Measurements from ENCODE around the gene OMP.

Gene OMP

DNA sequence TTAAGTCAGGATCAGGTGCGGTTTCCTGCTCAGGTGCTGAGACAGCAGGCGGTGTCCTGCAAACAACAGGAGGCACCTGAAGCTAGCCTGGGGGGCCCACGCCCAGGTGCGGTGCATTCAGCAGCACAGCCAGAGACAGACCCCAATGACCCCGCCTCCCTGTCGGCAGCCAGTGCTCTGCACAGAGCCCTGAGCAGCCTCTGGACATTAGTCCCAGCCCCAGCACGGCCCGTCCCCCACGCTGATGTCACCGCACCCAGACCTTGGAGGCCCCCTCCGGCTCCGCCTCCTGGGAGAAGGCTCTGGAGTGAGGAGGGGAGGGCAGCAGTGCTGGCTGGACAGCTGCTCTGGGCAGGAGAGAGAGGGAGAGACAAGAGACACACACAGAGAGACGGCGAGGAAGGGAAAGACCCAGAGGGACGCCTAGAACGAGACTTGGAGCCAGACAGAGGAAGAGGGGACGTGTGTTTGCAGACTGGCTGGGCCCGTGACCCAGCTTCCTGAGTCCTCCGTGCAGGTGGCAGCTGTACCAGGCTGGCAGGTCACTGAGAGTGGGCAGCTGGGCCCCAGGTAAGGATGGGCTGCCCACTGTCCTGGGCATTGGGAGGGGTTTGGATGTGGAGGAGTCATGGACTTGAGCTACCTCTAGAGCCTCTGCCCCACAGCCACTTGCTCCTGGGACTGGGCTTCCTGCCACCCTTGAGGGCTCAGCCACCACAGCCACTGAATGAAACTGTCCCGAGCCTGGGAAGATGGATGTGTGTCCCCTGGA lies 25.5 kb downstream of the OMP start, which contains the start of gene MYO7A:
Gene MYO7A (plus strand): TSS at position 327 of the 772 bp plus-strand sequence. CDS start 2,389 bp downstream, outside the sequence.
- TF ChIP-seq, protein P1, sequence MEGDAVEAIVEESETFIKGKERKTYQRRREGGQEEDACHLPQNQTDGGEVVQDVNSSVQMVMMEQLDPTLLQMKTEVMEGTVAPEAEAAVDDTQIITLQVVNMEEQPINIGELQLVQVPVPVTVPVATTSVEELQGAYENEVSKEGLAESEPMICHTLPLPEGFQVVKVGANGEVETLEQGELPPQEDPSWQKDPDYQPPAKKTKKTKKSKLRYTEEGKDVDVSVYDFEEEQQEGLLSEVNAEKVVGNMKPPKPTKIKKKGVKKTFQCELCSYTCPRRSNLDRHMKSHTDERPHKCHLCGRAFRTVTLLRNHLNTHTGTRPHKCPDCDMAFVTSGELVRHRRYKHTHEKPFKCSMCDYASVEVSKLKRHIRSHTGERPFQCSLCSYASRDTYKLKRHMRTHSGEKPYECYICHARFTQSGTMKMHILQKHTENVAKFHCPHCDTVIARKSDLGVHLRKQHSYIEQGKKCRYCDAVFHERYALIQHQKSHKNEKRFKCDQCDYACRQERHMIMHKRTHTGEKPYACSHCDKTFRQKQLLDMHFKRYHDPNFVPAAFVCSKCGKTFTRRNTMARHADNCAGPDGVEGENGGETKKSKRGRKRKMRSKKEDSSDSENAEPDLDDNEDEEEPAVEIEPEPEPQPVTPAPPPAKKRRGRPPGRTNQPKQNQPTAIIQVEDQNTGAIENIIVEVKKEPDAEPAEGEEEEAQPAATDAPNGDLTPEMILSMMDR (IDR thresholded peaks at IDR 0.05; ENCODE audit: borderline replicate concordance, insufficient read depth, low read depth, low read length), result no peak
- H3K4me3 ChIP-seq (ENCODE audit: low read depth, low read length), result peak within 1 kb of the TSS; percentile 17

DNA sequence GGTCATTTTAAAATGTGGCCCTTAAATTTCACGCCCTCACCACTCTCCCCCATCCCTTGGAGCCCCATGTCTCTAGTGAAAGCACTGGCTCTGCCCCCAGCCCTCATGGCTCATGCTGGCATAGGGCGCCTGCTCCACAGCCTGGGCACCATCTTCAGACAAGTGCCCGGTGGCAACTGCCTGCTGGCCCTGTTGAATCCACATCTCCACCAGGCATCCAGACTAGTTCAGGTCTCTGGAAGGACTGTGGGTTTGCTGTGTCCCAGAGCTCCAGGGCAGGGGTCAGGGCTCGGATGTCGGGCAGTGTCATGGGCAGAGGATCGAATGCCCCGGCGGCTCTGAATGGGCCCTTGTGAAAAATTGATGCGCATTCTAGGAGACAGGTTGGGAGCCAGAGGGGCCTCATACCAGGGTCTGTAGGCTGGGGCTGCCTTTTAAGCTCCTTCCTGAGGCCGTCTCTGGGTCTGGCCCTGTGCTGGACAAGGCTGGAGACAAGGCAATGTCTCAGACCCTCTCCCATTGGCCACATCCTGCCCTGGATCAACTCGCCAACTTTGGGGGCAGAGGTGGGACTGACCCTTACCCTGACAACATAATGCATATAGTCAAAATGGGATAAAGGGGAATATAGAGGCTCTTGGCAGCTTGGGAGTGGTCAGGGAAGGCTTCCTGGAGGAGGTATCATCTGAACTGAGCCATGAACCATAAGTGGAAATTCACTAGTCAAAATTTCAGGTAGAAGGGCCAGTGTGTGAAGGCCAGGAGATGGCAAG lies 26.6 kb downstream of the OMP start:
- TF ChIP-seq, protein P1 (IDR thresholded peaks at IDR 0.05; ENCODE audit: borderline replicate concordance, insufficient read depth, low read depth, low read length), result no peak
- H3K4me3 ChIP-seq (ENCODE audit: low read depth, low read length), result no peak overlapping the region

DNA sequence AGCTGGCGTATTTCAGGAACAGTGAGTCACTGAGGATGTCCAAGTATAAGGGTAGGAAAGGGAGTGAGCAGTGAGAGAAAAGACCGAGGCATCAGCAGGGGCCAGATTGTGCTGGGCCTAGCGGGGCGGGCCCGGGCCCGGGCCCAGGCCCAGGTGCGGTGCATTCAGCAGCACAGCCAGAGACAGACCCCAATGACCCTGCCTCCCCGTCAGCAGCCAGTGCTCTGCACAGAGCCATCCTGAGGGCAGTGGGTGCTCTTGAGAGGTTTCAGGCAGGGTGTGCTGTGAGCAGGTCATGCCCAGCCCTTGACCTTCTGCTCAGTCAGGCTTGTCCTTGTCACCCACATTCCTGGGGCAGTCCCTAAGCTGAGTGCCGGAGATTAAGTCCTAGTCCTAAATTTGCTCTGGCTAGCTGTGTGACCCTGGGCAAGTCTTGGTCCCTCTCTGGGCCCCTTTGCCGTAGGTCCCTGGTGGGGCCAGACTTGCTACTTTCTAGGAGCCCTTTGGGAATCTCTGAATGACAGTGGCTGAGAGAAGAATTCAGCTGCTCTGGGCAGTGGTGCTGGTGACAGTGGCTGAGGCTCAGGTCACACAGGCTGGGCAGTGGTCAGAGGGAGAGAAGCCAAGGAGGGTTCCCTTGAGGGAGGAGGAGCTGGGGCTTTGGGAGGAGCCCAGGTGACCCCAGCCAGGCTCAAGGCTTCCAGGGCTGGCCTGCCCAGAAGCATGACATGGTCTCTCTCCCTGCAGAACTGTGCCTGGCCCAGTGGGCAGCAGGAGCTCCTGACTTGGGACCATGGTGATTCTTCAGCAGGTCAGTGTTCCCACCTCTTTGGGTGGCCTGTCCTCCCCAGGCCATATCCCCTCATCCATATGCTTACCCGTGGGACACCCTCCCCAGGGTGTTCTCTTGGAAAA lies 27.5 kb downstream of the OMP start:
- TF ChIP-seq, protein P1 (IDR thresholded peaks at IDR 0.05; ENCODE audit: borderline replicate concordance, insufficient read depth, low read depth, low read length), result no peak

GRCh38 chr11:77130763-77131513 lies 28.3 kb downstream of the OMP start:
- no peak overlapping the region for H3K4me3 ChIP-seq (ENCODE audit: low read depth, low read length)
- TF ChIP-seq, protein P1 (IDR thresholded peaks at IDR 0.05; ENCODE audit: borderline replicate concordance, insufficient read depth, low read depth, low read length), result no peak

More for the DNA sequence above, 27.5 kb downstream of the OMP start:
- H3K4me3 ChIP-seq (ENCODE audit: low read depth, low read length), result no peak overlapping the region

GRCh38 chr11:77131560-77131959 lies 28.9 kb downstream of the OMP start:
- no peak overlapping the region for H3K4me3 ChIP-seq (ENCODE audit: low read depth, low read length)
- TF ChIP-seq, protein P1 (IDR thresholded peaks at IDR 0.05; ENCODE audit: borderline replicate concordance, insufficient read depth, low read depth, low read length), result no peak

DNA sequence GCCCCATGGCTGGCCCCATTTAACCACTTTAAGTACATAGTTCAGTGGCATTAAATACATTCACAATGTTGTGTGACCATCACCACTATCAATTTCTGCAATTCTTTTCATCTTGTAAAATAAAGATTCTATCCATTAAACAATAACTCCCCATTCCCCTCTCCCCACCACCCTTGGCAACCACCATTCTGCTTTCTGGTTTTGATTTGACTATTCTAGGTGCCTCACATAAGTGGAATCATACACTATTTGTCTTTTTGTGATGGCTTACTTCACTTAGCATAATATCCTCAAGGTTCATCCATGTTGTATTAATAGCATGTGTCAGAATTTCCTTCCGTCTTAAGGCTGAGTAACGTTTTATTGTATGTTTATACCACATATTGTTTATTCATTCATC lies 32.4 kb downstream of the OMP start:
- TF ChIP-seq, protein P1 (IDR thresholded peaks at IDR 0.05; ENCODE audit: borderline replicate concordance, insufficient read depth, low read depth, low read length), result no peak
- no peak overlapping the region for H3K4me3 ChIP-seq (ENCODE audit: low read depth, low read length)
